K562 (cell line): ENCODE measurements around the gene SETD3. TPM values are rescaled to one million over a fixed set of nuclear protein-coding genes. Genes with fewer than 3 reads are reported as not detected.
A peak's percentile ranks its signal among the peaks of the same experiment; 100 is the strongest.

Experiments
- FUS ChIP-seq: fragments of 200-400 bp; formaldehyde crosslinking; optimal IDR thresholded peaks from 2 replicates; pipeline ENCODE3; 2017; ENCODE audit warnings: low read depth, low read length
- HDAC3 ChIP-seq: fragments of 450-650 bp; IDR thresholded peaks from 2 replicates; pipeline ENCODE4 v1.6.1; 2018; ENCODE audit warnings: borderline replicate concordance, mild to moderate bottlenecking, moderate library complexity; ENCODE audit not compliant: partially characterized antibody
- HNRNPLL ChIP-seq: fragments of 200-400 bp; formaldehyde crosslinking; IDR thresholded peaks from 2 replicates; pipeline ENCODE4 v1.6.1; 2017; ENCODE audit warnings: low read length, low read depth, mild to moderate bottlenecking; ENCODE audit not compliant: poor library complexity, severe bottlenecking
- MTA3 ChIP-seq: fragments of 450-650 bp; formaldehyde crosslinking; IDR thresholded peaks from 2 replicates; pipeline ENCODE4 v1.6.1; 2017; ENCODE audit warnings: mild to moderate bottlenecking, borderline replicate concordance
- PHTF2 ChIP-seq: fragments of 250-450 bp; sonication (Bioruptor Pico); IDR thresholded peaks from 2 replicates; pipeline ENCODE4 v1.5.0; 2021; ENCODE audit warnings: mild to moderate bottlenecking
- POLR2B ChIP-seq: fragments of 450-650 bp; IDR thresholded peaks from 2 replicates; pipeline ENCODE4 v1.6.1; 2018; ENCODE audit warnings: low read depth; ENCODE audit not compliant: partially characterized antibody
- RBM22 ChIP-seq: fragments of 200-400 bp; formaldehyde crosslinking; IDR thresholded peaks from 2 replicates; pipeline ENCODE4 v1.6.1; 2018; ENCODE audit warnings: low read length, low read depth; ENCODE audit not compliant: poor library complexity, severe bottlenecking
- RUNX1 ChIP-seq: sonication (generic); IDR thresholded peaks from 2 replicates; pipeline ENCODE4 v1.6.1; 2016; ENCODE audit warnings: antibody characterized with exemption, low read depth
- SP1 ChIP-seq: sonication (generic); formaldehyde crosslinking; IDR thresholded peaks from 2 replicates; pipeline ENCODE4 v1.8.1; 2022; ENCODE audit warnings: mild to moderate bottlenecking, missing genetic modification reagents
- TAF9B ChIP-seq: fragments of 450-650 bp; IDR thresholded peaks from 2 replicates; pipeline ENCODE4 v1.6.1; 2018; ENCODE audit warnings: mild to moderate bottlenecking; ENCODE audit not compliant: partially characterized antibody
- WHSC1 ChIP-seq: IDR thresholded peaks from one replicate; pipeline ENCODE4 v1.6.1; 2012; ENCODE audit warnings: low read length, control low read depth, inconsistent platforms
- XRCC5 ChIP-seq: fragments of 200-400 bp; formaldehyde crosslinking; IDR thresholded peaks from 2 replicates; pipeline ENCODE4 v1.6.1; 2017; ENCODE audit warnings: low read depth, mild to moderate bottlenecking, low read length
- ZFPM2 ChIP-seq: fragments of 250-450 bp; sonication (Bioruptor Pico); IDR thresholded peaks from 2 replicates; pipeline ENCODE4 v1.5.1; 2022; ENCODE audit warnings: mild to moderate bottlenecking
- ZKSCAN1 ChIP-seq: fragments of 150-350 bp; IDR thresholded peaks from 2 replicates; pipeline ENCODE4 v1.6.1; 2016; ENCODE audit warnings: low read depth, low read length
- ZNF717 ChIP-seq: fragments of 250-450 bp; sonication (Bioruptor Pico); IDR thresholded peaks from 2 replicates; pipeline ENCODE4 v1.5.0; 2021
- polyA plus RNA-seq, 8 experiments: library from polyadenylated mRNA; depleted of rRNA in 4 of 8; stranded (reverse) in 5 of 8; unstranded in 3 of 8; fragments of >200 nt; fragmentation: Nextera tagmentation in 2 of 8; fragmentation: Illumina TruSeq in 1 of 8; extraction: Ambion mirVana in 2 of 8; extraction: Trizol in 1 of 8; gene quantifications; 2 replicates each; pipeline versions ENCODE4 v1.2.1 to v1.2.3, GENCODE V29; 2011 to 2014; ENCODE audit warnings: inconsistent platforms in 1 of 8, missing spikeins in 1 of 8
- total RNA-seq, 7 experiments: library from RNA; depleted of rRNA in 6 of 7; stranded (reverse); fragments of >200 nt in 6 of 7; fragmentation: Illumina TruSeq in 2 of 7; extraction: Trizol in 2 of 7; gene quantifications; 2 replicates each; pipeline versions ENCODE4 v1.2.1 to v1.2.3, GENCODE V29; 2011 to 2021; ENCODE audit warnings: low replicate concordance in 1 of 7
- TF ChIP-seq, protein P1 (sequence below): IDR thresholded peaks from 2 replicates; pipeline ENCODE4 v1.6.1; 2011; ENCODE audit not compliant: insufficient read length; ENCODE audit errors: extremely low read depth
- TF ChIP-seq, protein P2 (sequence below): sonication (generic); formaldehyde crosslinking; IDR thresholded peaks from 2 replicates; pipeline ENCODE4 v1.8.1; 2023; ENCODE audit warnings: mild to moderate bottlenecking, missing genetic modification reagents
- TF ChIP-seq, protein P3 (sequence below): IDR thresholded peaks from 2 replicates; pipeline ENCODE4 v1.6.1; 2012; ENCODE audit warnings: low read depth, low read length, improper control_type of control experiment, borderline replicate concordance
- TF ChIP-seq, protein P4 (sequence below): fragments of 450-650 bp; formaldehyde crosslinking; IDR thresholded peaks from 2 replicates; pipeline ENCODE4 v1.4.0; 2020; ENCODE audit warnings: mild to moderate bottlenecking, mixed read lengths

Gene SETD3
- total and polyA plus RNA-seq, 9 of the 15 experiments (the other 6 are each of a cell fraction or from before 2014, with no cell fraction given): 8.5 to 35.9 (median 26.5) TPM

DNA sequence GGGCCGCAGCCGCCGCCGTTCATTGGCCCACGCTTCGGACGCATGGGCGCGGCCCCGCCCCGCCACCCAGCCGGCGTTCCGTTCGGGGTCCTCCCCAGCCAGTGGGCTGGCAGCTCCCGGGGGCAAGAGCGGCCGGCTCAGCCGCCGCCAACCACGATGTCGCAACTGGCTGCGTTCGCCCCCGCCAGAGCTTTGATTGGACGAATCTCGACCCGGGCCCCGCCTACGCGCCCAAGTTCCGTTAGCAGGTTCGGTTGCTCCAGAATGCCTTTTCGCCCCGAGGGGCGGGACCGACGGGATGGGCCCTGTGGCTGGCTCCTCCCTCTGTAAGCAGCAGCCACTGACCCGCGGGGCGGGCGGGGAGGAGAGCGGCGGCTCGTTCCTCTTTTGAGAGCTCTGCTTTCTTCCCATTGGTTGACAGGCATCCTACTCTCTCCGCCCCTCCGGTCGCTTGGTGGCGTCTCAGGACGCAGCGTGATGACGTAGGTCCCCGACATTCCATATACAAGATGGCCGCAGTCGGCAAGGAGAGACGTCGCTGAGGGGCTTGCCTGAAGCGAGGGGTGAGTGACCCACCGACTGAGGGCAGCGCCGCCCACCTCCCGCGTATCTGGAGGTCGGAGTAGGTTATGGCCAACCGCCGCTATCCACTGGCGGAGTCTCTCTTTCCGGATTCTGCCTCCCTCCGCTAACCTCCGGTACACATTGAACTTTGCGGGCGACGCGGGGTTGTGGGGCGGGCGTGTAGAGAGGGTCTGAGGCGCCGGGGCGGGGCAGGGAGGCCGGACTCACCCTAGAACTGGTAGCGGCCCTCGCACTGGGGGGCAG lies 472 bp upstream of the SETD3 start, which contains the start of gene CCNK (continued):
- TF ChIP-seq MTA3 (no peak), RUNX1 (no peak), HDAC3 (no peak), FUS (no peak), POLR2B (peak; percentile 81), ZKSCAN1 (no peak), XRCC5 (no peak), HNRNPLL (peak; percentile 47), ZNF717 (CRISPR knock-in tag) (no peak), SP1 (CRISPR knock-in tag) (peak; percentile 90), TAF9B (peak; percentile 79), PHTF2 (CRISPR knock-in tag) (no peak), WHSC1 (no peak), ZFPM2 (CRISPR knock-in tag) (no peak), RBM22 (no peak)
- TF ChIP-seq, protein P1, sequence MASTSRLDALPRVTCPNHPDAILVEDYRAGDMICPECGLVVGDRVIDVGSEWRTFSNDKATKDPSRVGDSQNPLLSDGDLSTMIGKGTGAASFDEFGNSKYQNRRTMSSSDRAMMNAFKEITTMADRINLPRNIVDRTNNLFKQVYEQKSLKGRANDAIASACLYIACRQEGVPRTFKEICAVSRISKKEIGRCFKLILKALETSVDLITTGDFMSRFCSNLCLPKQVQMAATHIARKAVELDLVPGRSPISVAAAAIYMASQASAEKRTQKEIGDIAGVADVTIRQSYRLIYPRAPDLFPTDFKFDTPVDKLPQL: no peak
- TF ChIP-seq, protein P2, sequence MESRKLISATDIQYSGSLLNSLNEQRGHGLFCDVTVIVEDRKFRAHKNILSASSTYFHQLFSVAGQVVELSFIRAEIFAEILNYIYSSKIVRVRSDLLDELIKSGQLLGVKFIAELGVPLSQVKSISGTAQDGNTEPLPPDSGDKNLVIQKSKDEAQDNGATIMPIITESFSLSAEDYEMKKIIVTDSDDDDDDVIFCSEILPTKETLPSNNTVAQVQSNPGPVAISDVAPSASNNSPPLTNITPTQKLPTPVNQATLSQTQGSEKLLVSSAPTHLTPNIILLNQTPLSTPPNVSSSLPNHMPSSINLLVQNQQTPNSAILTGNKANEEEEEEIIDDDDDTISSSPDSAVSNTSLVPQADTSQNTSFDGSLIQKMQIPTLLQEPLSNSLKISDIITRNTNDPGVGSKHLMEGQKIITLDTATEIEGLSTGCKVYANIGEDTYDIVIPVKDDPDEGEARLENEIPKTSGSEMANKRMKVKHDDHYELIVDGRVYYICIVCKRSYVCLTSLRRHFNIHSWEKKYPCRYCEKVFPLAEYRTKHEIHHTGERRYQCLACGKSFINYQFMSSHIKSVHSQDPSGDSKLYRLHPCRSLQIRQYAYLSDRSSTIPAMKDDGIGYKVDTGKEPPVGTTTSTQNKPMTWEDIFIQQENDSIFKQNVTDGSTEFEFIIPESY (CRISPR knock-in tag): no peak
- TF ChIP-seq, protein P3, sequence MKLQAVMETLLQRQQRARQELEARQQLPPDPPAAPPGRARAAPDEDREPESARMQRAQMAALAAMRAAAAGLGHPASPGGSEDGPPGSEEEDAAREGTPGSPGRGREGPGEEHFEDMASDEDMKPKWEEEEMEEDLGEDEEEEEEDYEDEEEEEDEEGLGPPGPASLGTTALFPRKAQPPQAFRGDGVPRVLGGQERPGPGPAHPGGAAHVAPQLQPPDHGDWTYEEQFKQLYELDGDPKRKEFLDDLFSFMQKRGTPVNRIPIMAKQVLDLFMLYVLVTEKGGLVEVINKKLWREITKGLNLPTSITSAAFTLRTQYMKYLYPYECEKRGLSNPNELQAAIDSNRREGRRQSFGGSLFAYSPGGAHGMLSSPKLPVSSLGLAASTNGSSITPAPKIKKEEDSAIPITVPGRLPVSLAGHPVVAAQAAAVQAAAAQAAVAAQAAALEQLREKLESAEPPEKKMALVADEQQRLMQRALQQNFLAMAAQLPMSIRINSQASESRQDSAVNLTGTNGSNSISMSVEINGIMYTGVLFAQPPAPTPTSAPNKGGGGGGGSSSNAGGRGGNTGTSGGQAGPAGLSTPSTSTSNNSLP: no peak
- TF ChIP-seq, protein P4, sequence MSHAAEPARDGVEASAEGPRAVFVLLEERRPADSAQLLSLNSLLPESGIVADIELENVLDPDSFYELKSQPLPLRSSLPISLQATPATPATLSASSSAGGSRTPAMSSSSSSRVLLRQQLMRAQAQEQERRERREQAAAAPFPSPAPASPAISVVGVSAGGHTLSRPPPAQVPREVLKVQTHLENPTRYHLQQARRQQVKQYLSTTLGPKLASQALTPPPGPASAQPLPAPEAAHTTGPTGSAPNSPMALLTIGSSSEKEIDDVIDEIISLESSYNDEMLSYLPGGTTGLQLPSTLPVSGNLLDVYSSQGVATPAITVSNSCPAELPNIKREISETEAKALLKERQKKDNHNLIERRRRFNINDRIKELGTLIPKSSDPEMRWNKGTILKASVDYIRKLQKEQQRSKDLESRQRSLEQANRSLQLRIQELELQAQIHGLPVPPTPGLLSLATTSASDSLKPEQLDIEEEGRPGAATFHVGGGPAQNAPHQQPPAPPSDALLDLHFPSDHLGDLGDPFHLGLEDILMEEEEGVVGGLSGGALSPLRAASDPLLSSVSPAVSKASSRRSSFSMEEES (CRISPR knock-in tag): no peak
